ENCODE data around the gene PACSIN1. TPM values are rescaled to one million over a fixed set of nuclear protein-coding genes. Genes with fewer than 3 reads are reported as not detected.

Gene PACSIN1
- total RNA-seq, 1 experiment from 2014 or later, result 7.0 TPM

DNA sequence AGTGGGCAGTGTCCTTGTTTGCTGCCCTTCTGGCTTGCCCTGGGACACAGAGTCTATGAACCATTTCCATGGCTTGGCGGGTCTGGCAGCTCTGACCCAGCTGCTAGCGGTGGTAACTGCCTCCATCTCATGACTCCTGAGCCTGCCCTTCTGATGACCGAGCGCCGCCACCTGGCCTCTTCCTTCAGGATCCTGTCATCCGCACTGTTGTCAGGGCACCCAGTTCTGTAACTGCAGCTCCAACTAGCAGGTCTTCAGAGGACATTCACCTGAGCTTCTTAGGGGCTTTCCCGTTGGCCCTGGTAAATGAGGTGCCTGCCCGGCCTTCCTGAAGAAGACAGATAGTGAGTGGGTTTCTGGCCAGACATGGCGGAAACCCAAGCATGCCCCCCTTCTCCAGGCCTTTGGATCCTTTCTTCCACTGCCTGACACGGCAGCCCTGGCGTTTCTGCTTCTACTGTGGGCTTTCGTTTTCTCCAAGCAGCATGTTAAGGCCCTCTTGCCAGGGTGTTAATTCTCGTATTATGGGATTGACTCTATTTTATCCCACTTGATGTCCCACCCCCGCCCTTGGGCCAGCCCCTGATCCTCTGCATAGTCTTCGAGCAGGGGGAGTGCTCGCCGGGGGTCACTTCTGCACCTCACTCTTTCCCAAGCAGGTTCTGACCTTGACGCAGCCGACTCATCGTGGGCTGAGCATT, 24.7 kb downstream of the PACSIN1 start:
- H3K27me3 ChIP-seq (ENCODE audit: insufficient read depth, low read length), result no peaks in the 10 kb centered on the region
- peaks cover 9 to 19% of the 10 kb centered on the region in 2 experiments for H3K4me1 Mint-ChIP-seq
- H4K8ac ChIP-seq (replicated peaks; ENCODE audit: insufficient read length, low read depth, low read length), result no peak overlapping the region
- no peak overlapping the region for H3K27ac ChIP-seq (ENCODE audit: insufficient read length, low read depth, low read length)
- no peak overlapping the region for H4K5ac ChIP-seq (ENCODE audit: insufficient read length, low read depth, low read length)
- H2BK5ac ChIP-seq (ENCODE audit: insufficient read length, low read length), result no peak overlapping the region
- no peak overlapping the region for H2AK5ac ChIP-seq (ENCODE audit: insufficient read length, low read length)
- no peak overlapping the region for H3K4me3 Mint-ChIP-seq
- H2BK12ac ChIP-seq (ENCODE audit: insufficient read length, low read depth, low read length), result no peak overlapping the region
- H3K18ac ChIP-seq (ENCODE audit: insufficient read length, low read depth, low read length), result no peak overlapping the region
- H4K20me1 ChIP-seq (ENCODE audit: control insufficient read depth, insufficient read depth, insufficient read length), result no peaks in the 10 kb centered on the region
- H2AFZ ChIP-seq (ENCODE audit: low read length), result no peak overlapping the region
- no peaks in the 10 kb centered on the region for H3K36me3 Mint-ChIP-seq (ENCODE audit: insufficient read depth in 1 of 3, low read depth in 3 of 3)
- peak overlapping the region; percentile 26 to 92 (median 66); a peak in 4 of 7 replicates for H3K27ac Mint-ChIP-seq
- no peak overlapping the region for H3K14ac ChIP-seq (ENCODE audit: insufficient read depth, low read length)
- no peak overlapping the region for H3K56ac ChIP-seq (ENCODE audit: insufficient read length, low read depth, low read length)
- WGBS (ENCODE audit: extremely low coverage, insufficient read length, low lambda C conversion rate), result no CpG with 5 or more reads among the region's 20 CpGs
- H3K23ac ChIP-seq (ENCODE audit: insufficient read length, low read depth, low read length), result no peak overlapping the region
- H3K4ac ChIP-seq (ENCODE audit: low read depth, low read length), result no peak overlapping the region
- no peak for TF ChIP-seq CTCF (conservative IDR thresholded peaks at IDR 0.05)
- no peak overlapping the region for H3T11ph ChIP-seq (ENCODE audit: low read length)
- no peaks in the 10 kb centered on the region for H3K79me2 ChIP-seq (ENCODE audit: insufficient read depth, low read length)
- no peaks in the 10 kb centered on the region for H3K27me3 Mint-ChIP-seq (ENCODE audit: low read depth)
- peak; percentile 58 for DNase-seq
- H3K4me2 ChIP-seq (ENCODE audit: insufficient read depth, insufficient read length, low read length), result no peak overlapping the region
- no peaks in the 10 kb centered on the region for H3K79me1 ChIP-seq (ENCODE audit: insufficient read depth, low read depth, low read length, poor library complexity, severe bottlenecking)
- no peak overlapping the region for H2BK120ac ChIP-seq (ENCODE audit: low read depth, low read length, poor library complexity, severe bottlenecking)
- no peak overlapping the region for H2BK15ac ChIP-seq (ENCODE audit: low read depth, low read length)
- no peaks in the 10 kb centered on the region for H3K9me3 ChIP-seq (ENCODE audit: control insufficient read depth, low read depth, low read length)
- H3K4me1 ChIP-seq (ENCODE audit: insufficient read depth, low read length), result peaks cover 2% of the 10 kb centered on the region; the same call in 1 of the 2 replicates
- no peak overlapping the region for H3K9ac ChIP-seq (ENCODE audit: extremely low read depth, insufficient read length, low read length)
- H4K91ac ChIP-seq (ENCODE audit: insufficient read length, low read depth, low read length), result no peak overlapping the region
- no peaks in the 10 kb centered on the region for H3K23me2 ChIP-seq (ENCODE audit: insufficient read length, low read depth, low read length, poor library complexity, severe bottlenecking)
- no peak overlapping the region for H2BK20ac ChIP-seq (ENCODE audit: low read depth, low read length, poor library complexity, severe bottlenecking)
- H3K9me3 Mint-ChIP-seq, result no peaks in the 10 kb centered on the region
